ENCODE data around the gene BMP5.
"Not testable (repeated sequence)": the region's sequence is repeated elsewhere in the genome, so short reads cannot be mapped to it uniquely, and the experiment has no call there.

The BMP5 gene

GRCh38 chr6:55875400-55875799, at the start of gene BMP5:
TSS of gene BMP5 (minus strand) at chr6:55875590. CDS start at chr6:55874865, 725 bp downstream.
- no peak for DNase-seq

- no peak for DNase-seq
Measured at GRCh38 chr6:55922406-55922805, 47.0 kb upstream of the BMP5 start.

GRCh38 chr6:55919716-55920308, 44.4 kb upstream of the BMP5 start:
- no peak for DNase-seq

GRCh38 chr6:55918639-55919038, 43.2 kb upstream of the BMP5 start:
- no peak for DNase-seq

GRCh38 chr6:55917751-55918415, 42.5 kb upstream of the BMP5 start:
- DNase-seq: no peak

GRCh38 chr6:55916188-55916587, 40.8 kb upstream of the BMP5 start:
- DNase-seq: no peak

GRCh38 chr6:55913228-55914195, 38.1 kb upstream of the BMP5 start:
- DNase-seq: no peak

- not testable (repeated sequence) for DNase-seq
Measured at GRCh38 chr6:55910466-55910865, 35.1 kb upstream of the BMP5 start.

GRCh38 chr6:55909911-55910310, 34.5 kb upstream of the BMP5 start:
- DNase-seq: not testable (repeated sequence)

GRCh38 chr6:55902796-55903195, 27.4 kb upstream of the BMP5 start:
- no peak for DNase-seq

- no peak for DNase-seq
Measured at GRCh38 chr6:55901765-55902270, 26.4 kb upstream of the BMP5 start.

GRCh38 chr6:55898342-55898741, 23.0 kb upstream of the BMP5 start:
- DNase-seq: no peak

GRCh38 chr6:55897346-55897745, 22.0 kb upstream of the BMP5 start:
- DNase-seq: no peak

- no peak for DNase-seq
Measured at GRCh38 chr6:55895972-55896730, 20.8 kb upstream of the BMP5 start.

- DNase-seq: no peak
Measured at GRCh38 chr6:55892749-55893357, 17.5 kb upstream of the BMP5 start.

- DNase-seq: no peak
Measured at GRCh38 chr6:55888917-55889316, 13.5 kb upstream of the BMP5 start.

GRCh38 chr6:55886185-55886836, 10.9 kb upstream of the BMP5 start:
- DNase-seq: no peak

GRCh38 chr6:55882718-55883569, 7.6 kb upstream of the BMP5 start:
- DNase-seq: no peak

GRCh38 chr6:55877283-55877682, 1.9 kb upstream of the BMP5 start:
- DNase-seq: no peak

GRCh38 chr6:55874316-55874715, 1.1 kb downstream of the BMP5 start:
- DNase-seq: no peak

GRCh38 chr6:55872866-55873265, 2.5 kb downstream of the BMP5 start:
- no peak for DNase-seq
